GM12874 (cell line): ENCODE data around the gene TIMM29.

Experiments
- TF ChIP-seq, protein P1 (sequence below): IDR thresholded peaks from 2 replicates; pipeline ENCODE4 v1.5.1; 2011; ENCODE audit warnings: low read depth, mild to moderate bottlenecking, control low read depth, low read length, moderate library complexity; ENCODE audit not compliant: insufficient read depth

The TIMM29 gene

DNA sequence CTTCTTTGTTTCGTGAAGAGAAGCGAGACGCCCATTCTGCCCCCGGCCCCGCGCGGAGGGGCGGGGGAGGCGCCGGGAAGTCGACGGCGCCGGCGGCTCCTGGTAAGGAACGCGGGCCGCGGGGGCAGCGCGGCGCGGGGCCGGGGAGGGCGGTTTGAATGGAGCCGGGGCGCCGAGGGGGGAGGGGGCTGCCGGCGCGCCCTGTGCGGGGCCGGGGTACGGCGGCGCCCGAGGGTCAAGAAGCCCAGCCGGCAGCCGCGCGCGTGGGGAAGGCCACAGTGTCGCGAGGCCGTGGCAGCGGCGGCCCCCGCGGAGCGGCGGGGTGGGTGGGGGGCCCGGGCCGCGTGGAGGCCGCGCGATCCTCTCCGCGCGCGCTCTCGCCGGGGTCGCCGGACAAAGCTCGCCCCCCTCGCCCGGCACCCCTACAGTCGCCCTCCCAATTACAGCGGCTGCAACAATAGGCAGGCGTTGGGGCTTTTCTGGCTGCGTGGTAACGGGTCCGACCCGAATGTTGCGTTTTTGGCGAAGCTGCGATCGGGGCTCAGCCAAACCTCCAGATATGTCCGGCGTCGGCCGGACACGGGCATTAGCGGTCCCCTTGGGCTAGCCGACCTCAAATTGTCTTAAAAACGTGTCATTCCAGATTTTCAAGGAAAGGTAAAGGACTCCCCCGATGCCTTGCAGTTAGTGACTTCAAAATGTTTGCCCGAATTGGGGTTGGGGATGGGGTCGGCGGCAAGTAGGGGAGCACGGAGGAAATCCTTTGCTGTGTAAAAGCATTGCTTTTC, 32.7 kb downstream of the TIMM29 start:
- TF ChIP-seq, protein P1, sequence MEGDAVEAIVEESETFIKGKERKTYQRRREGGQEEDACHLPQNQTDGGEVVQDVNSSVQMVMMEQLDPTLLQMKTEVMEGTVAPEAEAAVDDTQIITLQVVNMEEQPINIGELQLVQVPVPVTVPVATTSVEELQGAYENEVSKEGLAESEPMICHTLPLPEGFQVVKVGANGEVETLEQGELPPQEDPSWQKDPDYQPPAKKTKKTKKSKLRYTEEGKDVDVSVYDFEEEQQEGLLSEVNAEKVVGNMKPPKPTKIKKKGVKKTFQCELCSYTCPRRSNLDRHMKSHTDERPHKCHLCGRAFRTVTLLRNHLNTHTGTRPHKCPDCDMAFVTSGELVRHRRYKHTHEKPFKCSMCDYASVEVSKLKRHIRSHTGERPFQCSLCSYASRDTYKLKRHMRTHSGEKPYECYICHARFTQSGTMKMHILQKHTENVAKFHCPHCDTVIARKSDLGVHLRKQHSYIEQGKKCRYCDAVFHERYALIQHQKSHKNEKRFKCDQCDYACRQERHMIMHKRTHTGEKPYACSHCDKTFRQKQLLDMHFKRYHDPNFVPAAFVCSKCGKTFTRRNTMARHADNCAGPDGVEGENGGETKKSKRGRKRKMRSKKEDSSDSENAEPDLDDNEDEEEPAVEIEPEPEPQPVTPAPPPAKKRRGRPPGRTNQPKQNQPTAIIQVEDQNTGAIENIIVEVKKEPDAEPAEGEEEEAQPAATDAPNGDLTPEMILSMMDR, result no peak

DNA sequence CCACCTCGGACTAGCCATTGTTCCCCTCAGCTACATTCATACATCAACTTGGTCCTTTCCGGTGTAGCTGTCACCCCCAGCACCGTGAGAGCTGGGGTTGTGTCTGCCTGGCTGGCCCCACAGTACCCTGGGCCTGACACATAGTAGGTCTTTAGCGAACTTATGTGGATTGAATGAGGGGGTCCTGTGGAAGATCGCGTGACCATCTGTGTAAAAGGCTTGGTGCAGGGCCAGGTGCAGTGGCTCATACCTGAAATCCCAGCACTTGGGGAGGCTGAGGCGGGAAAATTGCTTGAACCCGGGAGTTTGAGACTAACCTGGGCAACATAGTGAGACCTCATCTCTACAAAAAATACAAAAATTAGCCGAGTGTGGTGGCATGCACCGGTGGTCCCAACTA, 34.3 kb downstream of the TIMM29 start:
- TF ChIP-seq, protein P1, result no peak

- TF ChIP-seq, protein P1, result no peak
These were observed 35.3 kb downstream of the TIMM29 start for GRCh38 chr19:10963865-10964264.

DNA sequence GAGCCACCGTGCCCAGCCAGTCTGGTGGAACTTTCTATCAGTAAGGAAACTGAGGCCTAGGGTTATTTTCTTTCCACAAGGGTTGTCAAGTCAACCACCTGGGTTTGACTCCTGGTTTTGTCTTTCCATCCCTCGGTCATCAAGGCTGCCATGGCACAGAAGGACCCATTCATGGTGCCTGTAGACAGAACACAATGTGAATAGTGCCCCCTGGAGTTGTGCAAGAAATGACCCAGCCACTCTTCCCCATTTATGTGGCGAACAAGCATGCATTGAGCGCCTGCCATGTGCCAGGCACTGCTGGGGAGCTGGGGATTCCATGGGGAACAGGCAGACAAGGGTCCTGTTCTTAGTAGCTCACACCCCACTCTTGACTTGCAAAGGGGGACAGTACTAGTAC, 36.3 kb downstream of the TIMM29 start:
- TF ChIP-seq, protein P1, result 0 out of 2 replicates have a peak, but pooled peaks have one; percentile 8

- TF ChIP-seq, protein P1, result no peak
These were observed 36.8 kb downstream of the TIMM29 start for GRCh38 chr19:10965398-10965797.

- TF ChIP-seq, protein P1, result no peak
These were observed 38.2 kb downstream of the TIMM29 start for GRCh38 chr19:10966809-10967208.

DNA sequence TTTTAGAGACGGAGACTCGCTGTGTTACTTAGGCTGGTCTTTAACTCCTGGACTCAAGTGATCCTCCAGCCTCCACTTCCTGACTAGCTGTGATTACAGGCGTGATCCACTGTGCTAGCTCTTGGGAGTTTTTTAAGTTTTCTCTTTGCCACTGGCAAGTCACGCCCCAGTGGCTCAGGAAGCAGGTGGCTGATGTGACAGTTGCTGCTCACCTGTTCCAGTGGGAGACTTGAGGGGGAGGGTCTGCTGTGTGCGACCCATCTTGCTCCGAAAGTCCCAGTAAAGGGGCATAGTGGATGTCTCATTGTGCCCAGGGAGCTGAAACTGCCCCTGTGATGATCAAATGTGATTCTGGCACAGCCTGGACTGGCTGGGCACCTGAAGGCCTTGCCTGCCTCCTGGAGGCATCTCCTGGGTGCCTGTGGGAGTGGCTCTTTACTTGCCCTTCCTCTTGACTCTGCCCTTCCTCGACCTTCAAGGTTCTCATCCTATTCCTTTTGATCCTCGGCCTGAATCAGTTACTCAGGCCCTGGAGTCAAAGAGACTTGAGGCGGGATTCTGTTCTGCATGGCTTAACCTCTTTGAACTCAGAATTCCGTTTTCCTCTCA, 40.0 kb downstream of the TIMM29 start:
- TF ChIP-seq, protein P1, result no peak
